ENCODE results near the gene ELMO1. TPM values are rescaled to one million over a fixed set of nuclear protein-coding genes. Genes with fewer than 3 reads are reported as not detected.

Gene ELMO1
- total RNA-seq, 1 donor from 2014 or later, result 53.8 TPM

- DNase-seq, result no peak
- peaks cover 9% of the 10 kb centered on the region for H3K4me1 ChIP-seq
- no peaks in the 10 kb centered on the region for H3K27me3 ChIP-seq
- intact Hi-C loops (cut with DNase I), result no loop called here
- H3K27ac ChIP-seq, result no peak overlapping the region
- no peak for TF ChIP-seq CTCF (IDR thresholded peaks at IDR 0.05)
- H3K9me3 ChIP-seq, result no peaks in the 10 kb centered on the region
- no peaks in the 10 kb centered on the region for H3K36me3 ChIP-seq
- no peak for ATAC-seq
- no peak overlapping the region for H3K4me3 ChIP-seq
Observed at GRCh38 chr7:37329940-37330339, 118.7 kb downstream of the ELMO1 start.

GRCh38 chr7:37327288-37327687, 121.4 kb downstream of the ELMO1 start:
- Histone ChIP-seq H3K4me1 (no peaks in the 10 kb centered on the region), H3K27ac (no peak overlapping the region), H3K4me3 (no peak overlapping the region), H3K36me3 (no peaks in the 10 kb centered on the region), H3K27me3 (no peaks in the 10 kb centered on the region), H3K9me3 (no peaks in the 10 kb centered on the region)
- ATAC-seq (no peak), DNase-seq (no peak)
- intact Hi-C loops (cut with DNase I), result no loop called here
- TF ChIP-seq CTCF (IDR thresholded peaks at IDR 0.05), result no peak

- no peak for DNase-seq
- no peaks in the 10 kb centered on the region for H3K9me3 ChIP-seq
- no peaks in the 10 kb centered on the region for H3K27me3 ChIP-seq
- no peak for ATAC-seq
- H3K4me1 ChIP-seq, result peaks cover 8% of the 10 kb centered on the region
- no peak overlapping the region for H3K27ac ChIP-seq
- intact Hi-C loops (cut with DNase I), result no loop called here
- no peak overlapping the region for H3K4me3 ChIP-seq
- no peak for TF ChIP-seq CTCF (IDR thresholded peaks at IDR 0.05)
- H3K36me3 ChIP-seq, result no peaks in the 10 kb centered on the region
Observed at GRCh38 chr7:37323966-37324365, 124.7 kb downstream of the ELMO1 start.

GRCh38 chr7:37322831-37323230, 125.8 kb downstream of the ELMO1 start:
- no peak for TF ChIP-seq CTCF (IDR thresholded peaks at IDR 0.05)
- DNase-seq, result no peak
- no peak overlapping the region for H3K27ac ChIP-seq
- H3K4me3 ChIP-seq, result no peak overlapping the region
- H3K9me3 ChIP-seq, result no peaks in the 10 kb centered on the region
- no peaks in the 10 kb centered on the region for H3K36me3 ChIP-seq
- intact Hi-C loops (cut with DNase I), result no loop called here
- ATAC-seq, result no peak
- peaks cover 14% of the 10 kb centered on the region for H3K4me1 ChIP-seq
- no peaks in the 10 kb centered on the region for H3K27me3 ChIP-seq

- Histone ChIP-seq H3K4me1 (peaks cover 21% of the 10 kb centered on the region), H3K27me3 (no peaks in the 10 kb centered on the region), H3K4me3 (no peak overlapping the region), H3K36me3 (no peaks in the 10 kb centered on the region), H3K9me3 (no peaks in the 10 kb centered on the region), H3K27ac (no peak overlapping the region)
- TF ChIP-seq CTCF (IDR thresholded peaks at IDR 0.05), result no peak
- intact Hi-C loops (cut with DNase I), result no loop called here
- ATAC-seq, result peak; percentile 57
- no peak for DNase-seq
Observed at GRCh38 chr7:37320848-37321468, 127.7 kb downstream of the ELMO1 start.
